Right hindlimb (tissue), 1 donor: ENCODE results near the gene CDHR4.
"Not testable (repeated sequence)": the region's sequence is repeated elsewhere in the genome, so short reads cannot be mapped to it uniquely, and the experiment has no call there.

ENCODE experiments used
- DNase-seq: peaks from one replicate; pipeline ENCODE4 v3.0.0-alpha.2; 2018

Gene CDHR4

GRCh38 chr3:49803465-49804140 is 3.9 kb upstream of the CDHR4 start:
- peak; percentile 86 for DNase-seq

GRCh38 chr3:49802719-49803464 is 3.2 kb upstream of the CDHR4 start, which contains the start of gene INKA1:
TSS of gene INKA1 (plus strand) at chr3:49803261. CDS start at chr3:49803393, 132 bp downstream.
- peak; percentile 93 for DNase-seq

GRCh38 chr3:49801160-49801559 is 1.5 kb upstream of the CDHR4 start:
- DNase-seq: no peak

DNA sequence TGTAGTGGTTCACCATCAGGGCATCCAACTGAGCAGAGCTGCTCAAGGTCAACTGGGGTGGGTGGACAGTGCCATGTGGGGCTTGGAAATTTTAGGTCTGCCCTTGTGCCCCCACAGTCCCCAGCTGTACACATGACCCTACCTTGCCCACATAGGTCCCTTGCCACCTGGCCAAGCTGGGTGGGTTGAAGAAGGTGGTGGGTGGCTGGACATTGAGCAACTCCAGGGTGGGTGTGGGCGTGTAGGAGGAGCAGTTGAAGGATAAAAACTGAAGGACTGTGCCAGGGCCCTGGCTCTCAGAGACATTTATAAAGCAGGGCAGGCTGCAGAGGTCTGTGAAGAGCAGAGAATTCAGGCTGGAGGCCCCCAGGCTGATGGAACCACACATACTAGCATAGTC is 568 bp downstream of the CDHR4 start:
- DNase-seq: no peak

DNA sequence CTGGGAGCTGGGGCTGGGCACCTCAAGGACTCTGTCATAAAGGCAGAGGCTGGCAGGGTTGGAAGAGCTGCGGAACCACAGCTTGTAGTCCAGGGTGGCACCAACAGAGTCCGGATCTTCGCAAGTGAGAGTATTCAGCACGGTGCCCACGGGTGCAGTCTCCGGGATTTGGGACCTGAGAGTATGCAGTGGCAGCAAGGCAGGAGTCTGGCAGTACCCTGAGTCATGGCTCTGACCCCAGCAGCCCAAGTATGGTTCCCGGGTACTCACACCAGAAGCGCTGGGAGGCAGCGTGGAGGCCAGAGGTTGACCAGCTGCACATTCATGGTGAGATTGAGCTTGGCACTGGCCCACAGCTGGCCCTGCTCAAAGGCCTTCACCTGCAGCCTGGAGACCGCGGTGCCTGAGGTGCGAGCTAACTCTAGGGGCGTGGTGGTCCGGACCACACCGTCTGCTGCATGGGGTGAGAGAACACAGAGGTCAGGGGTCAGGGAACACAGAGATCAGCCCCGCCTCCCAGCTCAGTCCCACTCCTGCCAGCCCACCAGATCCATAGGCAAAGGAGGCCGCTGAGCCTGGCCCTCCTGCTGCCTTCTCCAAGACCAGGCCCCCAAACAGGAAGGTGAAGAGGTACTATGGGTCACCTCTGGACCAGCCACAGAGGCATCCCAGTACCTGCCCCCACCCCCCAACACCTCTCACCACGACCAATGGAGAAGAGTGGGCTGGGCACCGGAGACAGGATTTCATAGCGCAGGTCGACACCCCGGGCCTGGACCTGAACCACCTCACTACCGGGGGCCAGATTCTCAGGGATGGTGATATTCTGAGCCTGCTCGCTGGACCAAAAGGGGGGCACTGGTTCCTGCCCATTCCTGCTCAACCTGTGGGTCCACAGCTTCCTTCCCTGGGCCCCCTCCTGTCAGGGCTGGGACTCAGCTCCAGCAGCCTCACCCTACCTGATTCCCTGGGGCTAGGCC is 4.5 kb downstream of the CDHR4 start:
- DNase-seq: no peak

DNA sequence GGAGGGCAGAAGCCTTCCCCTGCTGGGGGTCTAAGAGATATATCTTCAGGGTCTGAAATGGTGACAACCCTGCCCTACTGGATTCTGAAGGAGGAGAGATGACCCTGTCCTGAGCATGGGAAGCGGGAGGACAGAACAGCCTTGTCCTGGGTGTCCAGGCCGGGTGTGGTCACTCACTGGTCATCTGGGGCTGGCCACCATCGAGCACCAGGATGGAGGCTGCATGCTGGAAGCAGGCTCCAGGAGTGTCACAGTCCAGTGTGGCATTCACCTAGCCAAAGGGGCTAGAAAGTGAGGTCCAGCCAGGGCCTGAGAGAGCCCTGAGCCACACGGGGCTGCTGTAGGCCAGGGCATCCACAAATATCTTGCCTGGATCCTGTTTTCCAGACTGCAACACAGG is 5.2 kb downstream of the CDHR4 start:
- DNase-seq: no peak

DNA sequence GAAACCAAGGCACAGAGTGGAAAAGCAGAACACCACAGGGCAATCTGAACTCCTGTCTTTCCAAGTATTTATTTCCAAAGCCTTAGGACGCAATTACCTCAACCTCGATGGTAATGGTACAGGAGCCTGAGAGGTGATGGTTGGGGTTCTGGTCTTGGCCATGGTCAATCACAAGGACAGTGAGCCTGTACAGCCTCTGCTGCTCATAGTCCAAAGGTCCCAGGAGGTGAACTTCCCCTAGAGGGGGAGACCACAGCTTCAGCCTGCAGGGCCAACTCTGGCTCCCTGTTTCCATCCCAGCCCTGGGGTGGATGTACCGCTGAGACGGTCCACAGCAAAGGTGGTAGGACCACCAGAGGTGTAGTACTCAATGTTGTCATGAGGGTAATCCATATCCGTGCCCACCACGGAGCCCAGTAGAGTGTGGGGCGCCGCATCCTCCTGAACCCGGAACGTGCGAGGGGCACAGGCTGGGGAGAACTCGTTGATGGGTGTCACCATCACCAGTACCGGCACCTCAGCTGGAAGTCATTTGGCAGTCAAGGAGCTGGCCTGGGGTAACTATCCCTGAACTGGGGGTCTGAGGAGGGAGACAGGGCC is 6.1 kb downstream of the CDHR4 start:
- no peak for DNase-seq

GRCh38 chr3:49792371-49793150 is 7.1 kb downstream of the CDHR4 start:
- DNase-seq: no peak

- DNase-seq: no peak
Measured at GRCh38 chr3:49791571-49791970, 8.1 kb downstream of the CDHR4 start.

DNA sequence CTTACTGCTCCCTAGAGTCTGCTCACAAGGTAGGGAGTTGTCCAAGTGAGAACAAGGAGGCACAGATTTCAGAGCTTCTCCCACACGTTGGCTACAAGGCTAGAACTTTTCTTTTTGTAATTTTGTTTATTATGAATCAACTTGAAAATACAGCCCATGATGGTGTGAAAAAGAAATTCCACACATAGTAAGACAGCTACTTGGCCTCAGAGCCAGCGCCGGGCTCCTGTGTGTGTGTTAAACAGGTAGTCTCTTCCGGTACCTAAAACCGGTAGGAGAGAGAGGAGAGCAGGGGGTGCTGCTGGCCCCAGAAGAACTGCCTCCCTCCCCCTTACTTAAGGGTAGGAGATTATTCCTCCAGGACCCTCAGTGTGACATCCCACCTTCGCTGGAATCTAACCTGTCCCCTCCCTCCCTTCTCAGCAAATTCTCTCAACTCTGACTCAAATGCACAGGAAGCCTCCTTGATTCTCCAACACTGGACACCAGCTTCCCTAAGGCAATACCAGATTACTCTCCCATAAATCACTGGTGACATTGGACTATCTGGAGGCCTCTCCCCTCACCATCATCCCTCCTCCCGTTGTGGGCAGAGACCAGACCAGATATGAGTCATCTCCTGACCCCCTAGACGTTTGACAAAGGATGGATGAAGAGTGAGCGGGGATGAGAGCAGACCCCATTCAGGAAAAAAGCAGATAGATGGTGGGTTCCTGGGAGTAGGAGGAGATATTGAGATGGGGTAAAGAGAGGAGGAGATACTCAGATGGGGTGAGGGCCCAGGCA is 8.9 kb downstream of the CDHR4 start:
- DNase-seq: no peak

GRCh38 chr3:49788056-49788455 is 11.6 kb downstream of the CDHR4 start:
- DNase-seq: no peak

DNA sequence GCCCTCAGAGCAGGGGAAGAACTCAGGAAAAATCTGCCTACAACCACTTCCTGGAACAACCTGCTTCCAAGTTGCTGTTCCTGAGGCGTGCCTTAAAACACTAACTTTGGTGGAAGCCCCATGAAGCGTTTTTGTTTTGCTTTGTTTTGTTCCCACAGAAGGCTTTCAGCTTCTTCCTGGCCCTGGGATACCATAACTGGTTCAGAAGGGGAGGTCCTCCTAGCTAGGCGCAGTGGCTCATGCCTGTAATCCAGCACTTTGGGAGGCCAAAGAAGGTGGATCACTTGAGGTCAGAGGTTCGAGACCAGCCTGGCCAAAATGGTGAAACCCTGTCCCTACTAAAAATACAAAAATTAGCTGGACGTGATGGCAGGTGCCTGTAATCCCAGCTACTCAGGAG is 12.1 kb downstream of the CDHR4 start:
- DNase-seq: no peak

DNA sequence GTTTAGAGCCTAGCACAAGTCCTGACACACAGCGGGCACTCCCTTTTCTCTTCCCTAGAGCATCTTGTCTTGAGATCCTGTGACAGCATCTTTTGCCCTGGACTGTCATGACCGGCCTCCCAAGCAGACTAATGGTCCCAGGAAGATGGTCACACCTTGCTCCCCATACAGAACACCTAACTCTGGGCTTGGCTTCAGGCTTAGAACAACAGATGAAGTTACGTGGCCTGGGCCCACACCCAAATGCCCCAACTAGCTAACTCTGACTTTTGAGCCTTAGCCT is 12.6 kb downstream of the CDHR4 start:
- DNase-seq: no peak

DNA sequence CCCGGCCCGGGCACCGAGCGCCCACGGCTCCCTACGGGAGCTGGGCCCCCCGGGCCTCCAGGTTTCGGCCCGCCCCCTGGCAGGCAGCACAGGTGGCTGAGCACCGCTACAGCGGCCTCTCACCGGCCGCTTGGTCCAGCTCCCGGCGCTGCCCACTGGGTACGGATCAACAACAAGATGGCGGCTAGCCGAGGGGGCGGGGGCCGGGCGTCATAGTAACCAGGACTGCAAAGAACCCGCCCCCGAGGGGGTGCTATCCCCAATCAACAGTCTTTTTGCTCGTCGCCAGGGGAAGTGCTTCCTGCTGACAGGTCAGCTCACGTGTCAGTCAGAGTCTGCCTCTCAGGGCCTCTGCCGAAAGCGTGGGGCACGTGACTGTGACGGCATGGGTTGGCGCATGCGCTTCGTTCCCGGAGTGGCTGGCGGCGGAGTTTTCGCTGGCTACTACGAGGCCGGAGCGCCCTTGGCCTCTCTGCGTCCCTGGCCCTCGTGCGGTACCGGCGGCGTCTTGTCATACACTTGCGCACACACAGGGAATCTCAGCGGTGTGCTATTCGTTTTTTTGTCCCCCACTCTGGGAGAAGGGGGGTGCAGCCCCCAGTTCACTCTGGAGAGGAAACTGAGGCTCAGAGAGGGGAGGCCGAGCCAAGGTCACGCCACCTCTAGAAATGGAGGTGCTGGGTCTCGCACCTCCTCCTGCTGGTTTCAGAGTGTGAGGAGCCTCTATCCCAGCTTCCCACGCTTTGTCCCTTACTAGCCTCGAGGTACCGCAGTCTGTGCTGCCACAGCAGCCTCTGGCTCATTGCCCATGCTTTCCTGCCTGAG is 13.1 kb downstream of the CDHR4 start, which contains the start of gene IP6K1:
Gene IP6K1, minus strand, starts transcription at position 186 of the 825 bp plus-strand sequence. CDS start 38,502 bp downstream, outside the sequence.
- peak; percentile 100 for DNase-seq

- no peak for DNase-seq
Measured at GRCh38 chr3:49785565-49786356, 13.9 kb downstream of the CDHR4 start.

- DNase-seq: not testable (repeated sequence)
Measured at GRCh38 chr3:49782277-49782676, 17.4 kb downstream of the CDHR4 start.

GRCh38 chr3:49781415-49782199 is 18.1 kb downstream of the CDHR4 start:
- no peak for DNase-seq

DNA sequence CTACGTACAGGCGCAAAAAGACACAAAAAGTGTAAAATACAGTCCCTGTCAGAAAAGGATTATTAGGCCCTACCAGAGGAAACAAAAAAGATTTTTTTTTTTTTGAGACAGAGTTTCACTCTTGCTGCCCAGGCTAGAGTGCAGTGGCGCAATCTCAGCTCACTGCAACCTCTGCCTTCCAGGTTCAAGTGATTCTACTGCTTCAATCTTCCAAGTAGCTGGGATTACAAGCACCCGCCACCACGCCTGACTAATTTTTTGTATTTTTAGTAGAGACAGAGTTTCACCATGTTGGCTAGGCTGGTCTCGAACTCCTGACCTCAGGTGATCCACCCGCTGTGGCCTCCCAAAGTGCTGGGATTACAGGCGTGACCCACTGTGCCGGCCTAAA is 18.7 kb downstream of the CDHR4 start:
- not testable (repeated sequence) for DNase-seq
